Right forelimb (tissue), 1 donor: ENCODE results near the gene SESN1.
A peak's percentile ranks its signal among the peaks of the same experiment; 100 is the strongest.
"Not testable (repeated sequence)": the region's sequence is repeated elsewhere in the genome, so short reads cannot be mapped to it uniquely, and the experiment has no call there.

Experiments
- DNase-seq: peaks from one replicate; pipeline ENCODE4 v3.0.0-alpha.2; 2018

SESN1 gene

GRCh38 chr6:109094416-109095035 lies at the start of gene SESN1:
Gene SESN1 (minus strand): TSS chr6:109094846. CDS start chr6:109094073, 773 bp downstream.
- DNase-seq: peak; percentile 94

- no peak for DNase-seq
Measured at GRCh38 chr6:109143191-109143590, 48.5 kb upstream of the SESN1 start.

- DNase-seq: not testable (repeated sequence)
Measured at GRCh38 chr6:109142067-109142466, 47.4 kb upstream of the SESN1 start.

GRCh38 chr6:109139109-109139508 lies 44.5 kb upstream of the SESN1 start:
- DNase-seq: no peak

- not testable (repeated sequence) for DNase-seq
Measured at GRCh38 chr6:109136530-109136929, 41.9 kb upstream of the SESN1 start.

- DNase-seq: not testable (repeated sequence)
Measured at GRCh38 chr6:109136039-109136438, 41.4 kb upstream of the SESN1 start.

GRCh38 chr6:109135600-109135999 lies 41.0 kb upstream of the SESN1 start:
- DNase-seq: not testable (repeated sequence)

- no peak for DNase-seq
Measured at GRCh38 chr6:109130065-109130464, 35.4 kb upstream of the SESN1 start.

- no peak for DNase-seq
Measured at GRCh38 chr6:109125504-109125903, 30.9 kb upstream of the SESN1 start.

- no peak for DNase-seq
Measured at GRCh38 chr6:109124219-109124618, 29.6 kb upstream of the SESN1 start.

- DNase-seq: no peak
Measured at GRCh38 chr6:109121411-109121810, 26.8 kb upstream of the SESN1 start.

- DNase-seq: no peak
Measured at GRCh38 chr6:109118871-109119354, 24.3 kb upstream of the SESN1 start.

GRCh38 chr6:109118337-109118736 lies 23.7 kb upstream of the SESN1 start:
- no peak for DNase-seq

GRCh38 chr6:109117346-109118035 lies 22.8 kb upstream of the SESN1 start:
- no peak for DNase-seq

GRCh38 chr6:109112663-109113062 lies 18.0 kb upstream of the SESN1 start:
- not testable (repeated sequence) for DNase-seq

- not testable (repeated sequence) for DNase-seq
Measured at GRCh38 chr6:109109663-109110062, 15.0 kb upstream of the SESN1 start.

- no peak for DNase-seq
Measured at GRCh38 chr6:109105681-109106080, 11.0 kb upstream of the SESN1 start.

GRCh38 chr6:109104512-109104911 lies 9.9 kb upstream of the SESN1 start:
- no peak for DNase-seq

- no peak for DNase-seq
Measured at GRCh38 chr6:109103942-109104341, 9.3 kb upstream of the SESN1 start.

- no peak for DNase-seq
Measured at GRCh38 chr6:109102762-109103161, 8.1 kb upstream of the SESN1 start.

- no peak for DNase-seq
Measured at GRCh38 chr6:109097661-109098060, 3.0 kb upstream of the SESN1 start.

GRCh38 chr6:109096208-109096607 lies 1.6 kb upstream of the SESN1 start:
- DNase-seq: no peak

- DNase-seq: no peak
Measured at GRCh38 chr6:109095835-109096084, 1.1 kb upstream of the SESN1 start.

GRCh38 chr6:109095036-109095834 lies 589 bp upstream of the SESN1 start, which contains the start of gene CEP57L1:
Gene CEP57L1 (plus strand): TSS chr6:109095507. CDS start chr6:109145222, 49,715 bp downstream.
- DNase-seq: peak; percentile 99
